Liver (tissue), 9 donors: ENCODE measurements around the gene SKI. TPM values are rescaled to one million over a fixed set of nuclear protein-coding genes. Genes with fewer than 3 reads are reported as not detected.

ENCODE experiments used
- DNase-seq: peaks from one replicate; pipeline ENCODE4 v3.0.0-alpha.2; 2017; ENCODE audit warnings: low spot score
- H3K27ac ChIP-seq, 2 donors: one replicate each; pipeline ENCODE4 v1.7.0; 2013; ENCODE audit warnings: inconsistent platforms in 2 of 2, low read length in 2 of 2, control low read depth in 1 of 2, low read depth in 1 of 2, mild to moderate bottlenecking in 1 of 2
- H3K27me3 ChIP-seq, 4 donors: one replicate each; pipeline versions ENCODE4 v1.6.1 to v1.7.0; 2013; ENCODE audit warnings: low read length in 3 of 4, inconsistent platforms in 1 of 4, mild to moderate bottlenecking in 1 of 4, moderate library complexity in 1 of 4; ENCODE audit not compliant: control insufficient read depth in 4 of 4, insufficient read depth in 4 of 4
- H3K36me3 ChIP-seq, 4 donors: one replicate each; pipeline versions ENCODE4 v1.6.1 to v1.7.0; 2013; ENCODE audit warnings: low read length in 3 of 4, mild to moderate bottlenecking in 3 of 4, low read depth in 1 of 4, moderate library complexity in 1 of 4; ENCODE audit not compliant: control insufficient read depth in 4 of 4, insufficient read depth in 3 of 4
- H3K4me1 ChIP-seq, 4 donors: one replicate each; pipeline versions ENCODE4 v1.6.1 to v1.7.0; 2013; ENCODE audit warnings: low read length in 3 of 4, mild to moderate bottlenecking in 3 of 4, moderate library complexity in 1 of 4; ENCODE audit not compliant: control insufficient read depth in 4 of 4, insufficient read depth in 4 of 4
- H3K4me3 ChIP-seq, 3 donors: one replicate each; pipeline versions ENCODE4 v1.6.1 to v1.7.0; 2013; ENCODE audit warnings: low read length in 3 of 3, control low read depth in 1 of 3, low read depth in 1 of 3, mild to moderate bottlenecking in 1 of 3
- H3K9ac ChIP-seq, 2 donors: one replicate each; pipeline ENCODE4 v1.7.0; 2013; ENCODE audit warnings: low read length in 2 of 2, mild to moderate bottlenecking in 2 of 2, moderate library complexity in 2 of 2, control low read depth in 1 of 2, low read depth in 1 of 2
- H3K9me3 ChIP-seq, 4 donors: one replicate each; pipeline versions ENCODE4 v1.6.1 to v1.7.0; 2013; ENCODE audit warnings: low read length in 3 of 4; ENCODE audit not compliant: control insufficient read depth in 4 of 4
- EGR1 ChIP-seq, 2 donors: IDR thresholded peaks; 2 replicates each; pipeline ENCODE4 v1.6.1; 2016 to 2018; ENCODE audit warnings: antibody characterized with exemption in 2 of 2, low read depth in 2 of 2
- FOXA1 ChIP-seq: IDR thresholded peaks from 2 replicates; pipeline ENCODE4 v1.6.1; 2016; ENCODE audit warnings: antibody characterized with exemption
- FOXA2 ChIP-seq: IDR thresholded peaks from 2 replicates; pipeline ENCODE4 v1.6.1; 2016; ENCODE audit warnings: antibody characterized with exemption
- GABPA ChIP-seq, 2 donors: IDR thresholded peaks in 1 of 2; conservative IDR thresholded peaks in 1 of 2; 2 replicates each; pipeline ENCODE4 v1.6.1; 2016; ENCODE audit warnings: antibody characterized with exemption in 2 of 2, mild to moderate bottlenecking in 1 of 2, moderate library complexity in 1 of 2
- HNF4A ChIP-seq, 2 donors: conservative IDR thresholded peaks; 2 replicates each; pipeline ENCODE4 v1.6.1; 2016; ENCODE audit warnings: antibody characterized with exemption in 2 of 2, mild to moderate bottlenecking in 2 of 2
- HNF4G ChIP-seq: IDR thresholded peaks from 2 replicates; pipeline ENCODE4 v1.6.1; 2016; ENCODE audit warnings: antibody characterized with exemption
- JUND ChIP-seq, 2 donors: IDR thresholded peaks; 2 replicates each; pipeline ENCODE4 v1.6.1; 2016; ENCODE audit warnings: antibody characterized with exemption in 2 of 2
- NR2F2 ChIP-seq: IDR thresholded peaks from 2 replicates; pipeline ENCODE4 v1.6.1; 2016; ENCODE audit warnings: antibody characterized with exemption
- RAD21 ChIP-seq, 2 donors: IDR thresholded peaks; 2 replicates each; pipeline ENCODE4 v1.6.1; 2016; ENCODE audit warnings: antibody characterized with exemption in 2 of 2, mild to moderate bottlenecking in 2 of 2
- RXRA ChIP-seq, 2 donors: IDR thresholded peaks; 2 replicates each; pipeline ENCODE4 v1.6.1; 2017 to 2018; ENCODE audit warnings: antibody characterized with exemption in 2 of 2, mild to moderate bottlenecking in 1 of 2
- SP1 ChIP-seq: IDR thresholded peaks from 2 replicates; pipeline ENCODE4 v1.6.1; 2018; ENCODE audit warnings: antibody characterized with exemption, mild to moderate bottlenecking
- TAF1 ChIP-seq: conservative IDR thresholded peaks from 2 replicates; pipeline ENCODE4 v1.6.1; 2016; ENCODE audit warnings: antibody characterized with exemption, mild to moderate bottlenecking
- YY1 ChIP-seq: IDR thresholded peaks from 2 replicates; pipeline ENCODE4 v1.6.1; 2016; ENCODE audit warnings: antibody characterized with exemption, mild to moderate bottlenecking
- WGBS: extraction: QIAGEN DNeasy Blood & Tissue Kit; methylation state at CpG from one replicate; pipeline ENCODE4 v1.1.7; 2013; 5-methylcytosine and 5-hydroxymethylcytosine counted together
- polyA plus RNA-seq, 2 donors: library from polyadenylated mRNA; stranded (reverse) in 1 of 2; unstranded in 1 of 2; fragments of 200-250 nt in 1 of 2; fragments of >200 nt in 1 of 2; fragmentation: Nextera tagmentation in 1 of 2; extraction: Ambion mirVana in 1 of 2; gene quantifications; one replicate each; pipeline versions ENCODE4 v1.2.1 to v1.2.3, GENCODE V29; 2013 to 2015
- total RNA-seq, 2 donors: library from RNA; depleted of rRNA; stranded (reverse); fragments of >200 nt; gene quantifications; one replicate each; pipeline ENCODE4 v1.2.3, GENCODE V29; 2014
- TF ChIP-seq, protein P1 (sequence below): IDR thresholded peaks from 2 replicates; pipeline ENCODE4 v1.6.1; 2016; ENCODE audit warnings: antibody characterized with exemption, mild to moderate bottlenecking
- TF ChIP-seq, protein P2 (sequence below): IDR thresholded peaks from 2 replicates; pipeline ENCODE4 v1.6.1; 2016; ENCODE audit warnings: antibody characterized with exemption
- TF ChIP-seq, protein P3 (sequence below): fragments of 150-350 bp; IDR thresholded peaks from 2 replicates; pipeline ENCODE4 v1.5.1; 2017; ENCODE audit warnings: improper control_type of control experiment, low read depth, low read length; ENCODE audit not compliant: missing input control
- TF ChIP-seq, protein P4 (sequence below): IDR thresholded peaks from 2 replicates; pipeline ENCODE4 v1.6.1; 2016; ENCODE audit warnings: antibody characterized with exemption
- donor health status: healthy.
- donor health status: healthy.
- donor health status: healthy.
- donor health status: healthy.
- donor health status: healthy.

The SKI gene
- total and polyA plus RNA-seq, 4 donors, result 3.2 to 21.3 (median 19.5) TPM

DNA sequence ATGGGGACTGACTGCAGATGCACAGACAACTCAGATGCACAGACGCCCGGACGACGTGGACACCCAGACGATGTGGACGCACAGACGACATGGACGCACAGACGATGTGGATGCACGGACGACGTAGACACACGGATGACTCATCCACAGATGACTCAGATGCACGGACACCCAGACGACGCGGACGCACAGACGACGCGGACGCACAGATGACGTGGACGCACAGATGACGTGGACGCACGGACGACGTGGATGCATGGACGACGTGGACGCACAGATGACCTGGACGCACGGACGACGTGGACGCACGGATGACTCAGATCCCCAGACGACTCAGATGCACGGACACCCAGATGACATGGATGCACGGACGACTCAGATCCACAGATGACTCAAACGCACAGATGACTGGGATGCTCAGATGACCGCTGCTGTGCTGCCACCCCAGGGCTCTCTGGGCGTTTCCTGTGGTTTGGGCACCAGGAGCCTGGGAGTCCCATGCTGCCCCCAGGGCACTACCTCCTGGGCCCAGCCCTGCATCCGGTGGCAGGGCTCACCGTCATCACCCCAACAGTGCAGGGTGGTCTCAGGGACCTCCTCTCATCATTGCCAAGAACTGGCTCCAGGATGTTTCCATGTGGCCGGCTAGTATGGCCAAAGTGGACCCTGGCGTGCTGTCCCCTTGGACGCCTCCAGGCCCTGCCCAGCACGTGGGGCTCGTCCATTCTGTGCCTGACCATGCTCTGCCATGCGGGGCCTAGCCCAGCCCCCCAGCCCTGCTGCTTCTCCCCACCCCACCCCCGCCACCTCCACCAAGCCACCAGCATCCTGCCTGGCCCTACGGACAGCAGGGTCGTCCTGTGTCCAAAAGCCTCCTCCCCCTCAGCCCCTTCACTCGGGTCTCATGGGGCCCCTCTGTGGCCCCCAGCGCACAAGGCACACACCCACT is 47.5 kb upstream of the SKI start:
- WGBS, result 93% methylated on average over 58 of the region's 58 CpGs
- H3K36me3 ChIP-seq, result peaks cover 0 to 18% (median 6%) of the 10 kb centered on the region in 4 donors

DNA sequence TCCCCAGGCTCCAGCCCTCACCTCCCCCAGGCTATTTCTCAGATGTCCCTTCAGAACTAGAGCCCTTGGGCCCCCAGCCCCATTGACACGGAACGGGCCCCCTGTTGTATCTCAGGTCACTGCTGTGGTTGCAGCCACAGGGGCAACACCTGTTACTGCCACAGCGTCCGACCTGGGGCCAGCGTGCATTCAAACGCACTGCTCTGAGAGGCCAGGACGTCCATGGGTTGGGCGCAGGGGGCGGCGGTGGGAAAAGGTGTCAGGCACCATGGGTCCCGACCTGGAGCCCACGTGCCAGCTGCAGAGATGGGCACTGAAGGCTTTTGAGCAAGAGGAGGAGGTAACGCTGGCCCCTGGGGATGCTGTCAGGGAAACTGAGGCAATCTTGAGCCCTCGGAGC is 46.8 kb upstream of the SKI start:
- no peak for DNase-seq
- Histone ChIP-seq H3K4me3 (no peak overlapping the region), H3K36me3 (peaks cover 0 to 18% (median 6%) of the 10 kb centered on the region in 4 donors), H3K9me3 (no peaks in the 10 kb centered on the region), H3K27me3 (no peaks in the 10 kb centered on the region), H3K27ac (no peak overlapping the region), H3K4me1 (no peaks in the 10 kb centered on the region), H3K9ac (no peak overlapping the region)
- no peak for TF ChIP-seq FOXA2
- TF ChIP-seq EGR1 (IDR thresholded peaks at IDR 0.05; ENCODE audit: low read depth in 2 of 2), result no peak
- TF ChIP-seq RXRA (IDR thresholded peaks at IDR 0.05), result no peak
- no peak for TF ChIP-seq TAF1
- TF ChIP-seq, protein P1, sequence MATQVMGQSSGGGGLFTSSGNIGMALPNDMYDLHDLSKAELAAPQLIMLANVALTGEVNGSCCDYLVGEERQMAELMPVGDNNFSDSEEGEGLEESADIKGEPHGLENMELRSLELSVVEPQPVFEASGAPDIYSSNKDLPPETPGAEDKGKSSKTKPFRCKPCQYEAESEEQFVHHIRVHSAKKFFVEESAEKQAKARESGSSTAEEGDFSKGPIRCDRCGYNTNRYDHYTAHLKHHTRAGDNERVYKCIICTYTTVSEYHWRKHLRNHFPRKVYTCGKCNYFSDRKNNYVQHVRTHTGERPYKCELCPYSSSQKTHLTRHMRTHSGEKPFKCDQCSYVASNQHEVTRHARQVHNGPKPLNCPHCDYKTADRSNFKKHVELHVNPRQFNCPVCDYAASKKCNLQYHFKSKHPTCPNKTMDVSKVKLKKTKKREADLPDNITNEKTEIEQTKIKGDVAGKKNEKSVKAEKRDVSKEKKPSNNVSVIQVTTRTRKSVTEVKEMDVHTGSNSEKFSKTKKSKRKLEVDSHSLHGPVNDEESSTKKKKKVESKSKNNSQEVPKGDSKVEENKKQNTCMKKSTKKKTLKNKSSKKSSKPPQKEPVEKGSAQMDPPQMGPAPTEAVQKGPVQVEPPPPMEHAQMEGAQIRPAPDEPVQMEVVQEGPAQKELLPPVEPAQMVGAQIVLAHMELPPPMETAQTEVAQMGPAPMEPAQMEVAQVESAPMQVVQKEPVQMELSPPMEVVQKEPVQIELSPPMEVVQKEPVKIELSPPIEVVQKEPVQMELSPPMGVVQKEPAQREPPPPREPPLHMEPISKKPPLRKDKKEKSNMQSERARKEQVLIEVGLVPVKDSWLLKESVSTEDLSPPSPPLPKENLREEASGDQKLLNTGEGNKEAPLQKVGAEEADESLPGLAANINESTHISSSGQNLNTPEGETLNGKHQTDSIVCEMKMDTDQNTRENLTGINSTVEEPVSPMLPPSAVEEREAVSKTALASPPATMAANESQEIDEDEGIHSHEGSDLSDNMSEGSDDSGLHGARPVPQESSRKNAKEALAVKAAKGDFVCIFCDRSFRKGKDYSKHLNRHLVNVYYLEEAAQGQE, result no peak
- no peak for TF ChIP-seq NR2F2
- TF ChIP-seq SP1, result no peak
- TF ChIP-seq, protein P2, sequence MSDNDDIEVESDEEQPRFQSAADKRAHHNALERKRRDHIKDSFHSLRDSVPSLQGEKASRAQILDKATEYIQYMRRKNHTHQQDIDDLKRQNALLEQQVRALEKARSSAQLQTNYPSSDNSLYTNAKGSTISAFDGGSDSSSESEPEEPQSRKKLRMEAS, result no peak
- TF ChIP-seq GABPA (IDR thresholded peaks at IDR 0.05 in 1 of 2, conservative IDR thresholded peaks at IDR 0.05 in 1 of 2), result no peak
- TF ChIP-seq FOXA1, result no peak
- no peak for TF ChIP-seq HNF4A (conservative IDR thresholded peaks at IDR 0.05)
- TF ChIP-seq JUND (IDR thresholded peaks at IDR 0.05), result no peak
- TF ChIP-seq RAD21 (IDR thresholded peaks at IDR 0.05), result no peak
- no peak for TF ChIP-seq YY1
- TF ChIP-seq HNF4G, result no peak
- WGBS, result 95% methylated on average over 14 of the region's 14 CpGs

More for the DNA sequence above, 47.5 kb upstream of the SKI start:
- H3K4me3 ChIP-seq, result no peak overlapping the region
- no peak overlapping the region for H3K27ac ChIP-seq
- TF ChIP-seq EGR1 (IDR thresholded peaks at IDR 0.05; ENCODE audit: low read depth in 2 of 2), result no peak
- TF ChIP-seq FOXA1, result no peak
- no peak for TF ChIP-seq TAF1
- TF ChIP-seq RXRA (IDR thresholded peaks at IDR 0.05), result no peak
- no peak overlapping the region for H3K9ac ChIP-seq
- no peaks in the 10 kb centered on the region for H3K9me3 ChIP-seq
- no peak for DNase-seq
- no peaks in the 10 kb centered on the region for H3K27me3 ChIP-seq
- no peaks in the 10 kb centered on the region for H3K4me1 ChIP-seq

DNA sequence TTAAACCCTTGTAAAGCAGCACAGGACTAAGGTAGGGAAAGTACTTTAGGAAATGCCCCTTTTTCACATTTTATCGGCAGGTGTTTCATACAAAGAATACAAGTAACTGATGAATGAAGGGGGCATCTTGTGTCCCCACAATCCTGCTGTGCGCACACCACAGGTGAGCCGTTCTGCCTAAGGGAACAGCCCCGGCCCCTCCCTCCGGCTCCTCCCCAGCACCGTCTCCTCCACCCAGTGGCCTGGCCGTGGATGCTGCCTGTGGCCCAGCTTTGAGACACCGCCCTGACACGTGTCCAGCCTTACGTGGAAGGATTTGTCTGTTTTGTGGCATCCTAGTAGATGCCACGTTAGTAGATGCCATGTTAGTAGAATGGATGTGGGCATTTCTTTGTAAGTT is 46.4 kb upstream of the SKI start:
- Histone ChIP-seq H3K4me3 (no peak overlapping the region), H3K9me3 (no peaks in the 10 kb centered on the region), H3K9ac (no peak overlapping the region), H3K27me3 (no peaks in the 10 kb centered on the region), H3K27ac (no peak overlapping the region), H3K36me3 (peaks cover 0 to 20% (median 6%) of the 10 kb centered on the region in 4 donors), H3K4me1 (no peaks in the 10 kb centered on the region)
- DNase-seq, result no peak
- whole genome bisulfite sequencing, result 90% methylated on average over 11 of the region's 11 CpGs
- TF ChIP-seq HNF4G (no peak), TAF1 (no peak), EGR1 (IDR thresholded peaks at IDR 0.05; ENCODE audit: low read depth in 2 of 2) (no peak), HNF4A (conservative IDR thresholded peaks at IDR 0.05) (no peak), FOXA2 (no peak)
- TF ChIP-seq, protein P3, sequence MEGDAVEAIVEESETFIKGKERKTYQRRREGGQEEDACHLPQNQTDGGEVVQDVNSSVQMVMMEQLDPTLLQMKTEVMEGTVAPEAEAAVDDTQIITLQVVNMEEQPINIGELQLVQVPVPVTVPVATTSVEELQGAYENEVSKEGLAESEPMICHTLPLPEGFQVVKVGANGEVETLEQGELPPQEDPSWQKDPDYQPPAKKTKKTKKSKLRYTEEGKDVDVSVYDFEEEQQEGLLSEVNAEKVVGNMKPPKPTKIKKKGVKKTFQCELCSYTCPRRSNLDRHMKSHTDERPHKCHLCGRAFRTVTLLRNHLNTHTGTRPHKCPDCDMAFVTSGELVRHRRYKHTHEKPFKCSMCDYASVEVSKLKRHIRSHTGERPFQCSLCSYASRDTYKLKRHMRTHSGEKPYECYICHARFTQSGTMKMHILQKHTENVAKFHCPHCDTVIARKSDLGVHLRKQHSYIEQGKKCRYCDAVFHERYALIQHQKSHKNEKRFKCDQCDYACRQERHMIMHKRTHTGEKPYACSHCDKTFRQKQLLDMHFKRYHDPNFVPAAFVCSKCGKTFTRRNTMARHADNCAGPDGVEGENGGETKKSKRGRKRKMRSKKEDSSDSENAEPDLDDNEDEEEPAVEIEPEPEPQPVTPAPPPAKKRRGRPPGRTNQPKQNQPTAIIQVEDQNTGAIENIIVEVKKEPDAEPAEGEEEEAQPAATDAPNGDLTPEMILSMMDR, result no peak
- TF ChIP-seq, protein P4, sequence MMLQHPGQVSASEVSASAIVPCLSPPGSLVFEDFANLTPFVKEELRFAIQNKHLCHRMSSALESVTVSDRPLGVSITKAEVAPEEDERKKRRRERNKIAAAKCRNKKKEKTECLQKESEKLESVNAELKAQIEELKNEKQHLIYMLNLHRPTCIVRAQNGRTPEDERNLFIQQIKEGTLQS, result no peak
